CD4-positive, alpha-beta memory T cell (primary cell): ENCODE data around the gene EPHB6. TPM values are rescaled to one million over a fixed set of nuclear protein-coding genes. Genes with fewer than 3 reads are reported as not detected.
A peak's percentile ranks its signal among the peaks of the same experiment; 100 is the strongest.

ENCODE experiments used
- CTCF ChIA-PET: fragments of 350-600 bp; sonication (Branson Sonifier 250); formaldehyde crosslinking; loops from one replicate; lab custom pipeline; 2021; ENCODE audit warnings: inconsistent platforms; ENCODE audit not compliant: partially characterized antibody; lab: Charles Lee
- POLR2A ChIA-PET: fragments of 350-600 bp; sonication (Branson Sonifier 250); formaldehyde crosslinking; loops from one replicate; lab custom pipeline; 2021; ENCODE audit not compliant: partially characterized antibody; lab: Charles Lee
- DNase-seq, 5 donors: peaks; one replicate each; pipeline versions ENCODE4 v3.0.0 to v3.0.0-alpha.2; 2020 to 2022; ENCODE audit warnings: mixed read lengths in 1 of 5
- H3K27ac ChIP-seq: one replicate; pipeline ENCODE4 v1.7.0; 2013; ENCODE audit warnings: low read depth, low read length
- H3K27me3 ChIP-seq: 2 replicates; pipeline ENCODE4 v1.7.0; 2013; ENCODE audit warnings: mild to moderate bottlenecking, low read length, moderate library complexity; ENCODE audit not compliant: insufficient read depth
- H3K36me3 ChIP-seq: 2 replicates; pipeline ENCODE4 v1.7.0; 2013; ENCODE audit warnings: mild to moderate bottlenecking, low read length, moderate library complexity; ENCODE audit not compliant: insufficient read depth
- H3K4me1 ChIP-seq: 2 replicates; pipeline ENCODE4 v1.7.0; 2013; ENCODE audit warnings: mild to moderate bottlenecking, low read length, moderate library complexity; ENCODE audit not compliant: insufficient read depth
- H3K4me3 ChIP-seq, 2 donors: one replicate each; pipeline ENCODE4 v1.7.0; 2013; ENCODE audit warnings: low read length in 2 of 2, mild to moderate bottlenecking in 1 of 2
- H3K9me3 ChIP-seq, 2 donors: one replicate each; pipeline ENCODE4 v1.7.0; 2013; ENCODE audit warnings: low read length in 2 of 2, control low read depth in 1 of 2; ENCODE audit not compliant: control insufficient read depth in 1 of 2
- H3K27ac Mint-ChIP-seq, 7 donors: one replicate each; pipeline ENCODE4 v1.8.0; 2020 to 2021; ENCODE audit warnings: mixed read lengths in 7 of 7, mild to moderate bottlenecking in 6 of 7, inconsistent platforms in 3 of 7, moderate library complexity in 3 of 7
- H3K27me3 Mint-ChIP-seq, 2 donors: one replicate each; pipeline ENCODE4 v1.8.0; 2020 to 2021; ENCODE audit warnings: mixed read lengths in 2 of 2
- H3K36me3 Mint-ChIP-seq, 2 donors: one replicate each; pipeline ENCODE4 v1.8.0; 2020 to 2021; ENCODE audit warnings: mixed read lengths in 2 of 2, inconsistent platforms in 1 of 2, mild to moderate bottlenecking in 1 of 2
- H3K4me1 Mint-ChIP-seq, 4 donors: one replicate each; pipeline ENCODE4 v1.8.0; 2020 to 2021; ENCODE audit warnings: mixed read lengths in 4 of 4, mild to moderate bottlenecking in 1 of 4
- H3K4me3 Mint-ChIP-seq, 8 donors: one replicate each; pipeline ENCODE4 v1.8.0; 2020 to 2021; ENCODE audit warnings: mixed read lengths in 8 of 8, mild to moderate bottlenecking in 7 of 8, moderate library complexity in 6 of 8, inconsistent platforms in 3 of 8
- H3K9me3 Mint-ChIP-seq, 8 donors: one replicate each; pipeline ENCODE4 v1.8.0; 2020 to 2021; ENCODE audit warnings: mixed read lengths in 8 of 8, mild to moderate bottlenecking in 5 of 8, inconsistent platforms in 3 of 8, moderate library complexity in 1 of 8
- intact Hi-C: fragments of 100-400 bp; cut with micrococcal nuclease; formaldehyde crosslinking; loops from one replicate; pipeline ENCODE4 v1.15.1; 2023
- polyA plus RNA-seq, 2 donors: library from polyadenylated mRNA; unstranded; fragments of 300-500 nt; fragmentation: Illumina TruSeq; gene quantifications; one replicate each; pipeline ENCODE4 v1.2.3, GENCODE V29; 2021
- total RNA-seq, 2 experiments: library from RNA; stranded (reverse); gene quantifications; one replicate each; pipeline ENCODE4 v1.2.3, GENCODE V29; 2021

EPHB6 gene
- total and polyA plus RNA-seq, 4 experiments from 2014 or later, result 14.2 to 65.0 (median 37.9) TPM

DNA sequence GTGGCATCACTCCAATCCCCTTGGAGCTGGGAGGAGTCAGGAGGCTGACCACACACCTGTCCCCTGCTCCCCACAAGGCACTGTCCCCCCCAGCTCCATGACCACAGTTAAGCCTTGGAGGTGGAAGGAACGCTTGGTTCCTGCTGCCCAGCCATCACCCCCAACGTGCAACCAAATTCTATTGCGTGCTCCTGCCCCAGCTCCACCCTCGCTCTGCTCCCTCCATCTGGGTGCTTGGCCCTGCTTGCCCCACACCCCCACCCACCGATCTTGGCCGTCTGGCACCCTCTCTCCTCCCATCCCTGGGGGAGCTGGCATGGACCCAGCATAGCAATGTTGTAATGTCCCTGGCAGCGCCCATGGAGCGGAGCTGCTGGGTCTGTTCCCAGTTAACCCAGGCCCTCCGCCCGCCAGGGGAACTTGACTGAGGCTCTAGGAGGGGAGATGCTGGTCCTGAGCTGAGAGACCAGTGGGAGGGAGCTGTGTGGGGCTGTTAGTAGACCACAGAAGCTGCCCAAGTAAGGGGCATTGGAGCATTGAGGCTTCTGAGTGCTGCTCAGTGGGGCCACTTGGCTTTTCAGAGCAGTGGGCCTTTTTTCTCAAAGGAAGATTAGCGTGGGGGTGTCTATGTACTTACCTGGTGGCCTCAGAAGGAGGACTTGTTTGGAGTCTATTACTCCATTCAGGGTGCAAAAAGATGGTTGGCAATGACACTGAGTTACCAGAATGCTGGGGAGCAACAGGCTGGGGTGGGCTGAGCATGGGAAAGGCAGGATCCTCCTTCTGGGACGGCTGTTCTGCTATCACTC is 1.1 kb downstream of the EPHB6 start:
- Histone ChIP-seq H3K27ac (no peak overlapping the region), H3K36me3 (no peaks in the 10 kb centered on the region), H3K4me3 (peak overlapping the region in 1 of 2 donors; percentile 81), H3K9me3 (no peaks in the 10 kb centered on the region), H3K4me1 (peaks cover 24% of the 10 kb centered on the region), H3K27me3 (no peaks in the 10 kb centered on the region)
- no peak for DNase-seq
- Mint-ChIP-seq H3K27ac (peak overlapping the region in 6 of 7 donors; percentile 16 to 78 (median 50)), H3K27me3 (no peaks in the 10 kb centered on the region), H3K4me1 (peaks cover 14 to 34% (median 20%) of the 10 kb centered on the region in 4 donors), H3K9me3 (no peaks in the 10 kb centered on the region), H3K36me3 (peaks cover 0 to 5% of the 10 kb centered on the region in 2 donors), H3K4me3 (peak overlapping the region; percentile 78 to 86 (median 82))
- intact Hi-C loops, result loop anchor here (2.0 to 10.0 kb wide), 2 partner anchors 21 to 881 kb away; partner anchors contain the start of gene TAS2R38
- ChIA-PET CTCF (interaction anchor here (1.0 to 3.1 kb wide), 6 partner anchors 9 to 359 kb away, joined by 3 to 32 read pairs (median 12); no protein-coding TSS in a partner anchor), POLR2A (interaction anchor here (0.8 to 3.2 kb wide), 7 partner anchors 46 to 389 kb away, joined by 3 to 74 read pairs (median 3); no protein-coding TSS in a partner anchor)

DNA sequence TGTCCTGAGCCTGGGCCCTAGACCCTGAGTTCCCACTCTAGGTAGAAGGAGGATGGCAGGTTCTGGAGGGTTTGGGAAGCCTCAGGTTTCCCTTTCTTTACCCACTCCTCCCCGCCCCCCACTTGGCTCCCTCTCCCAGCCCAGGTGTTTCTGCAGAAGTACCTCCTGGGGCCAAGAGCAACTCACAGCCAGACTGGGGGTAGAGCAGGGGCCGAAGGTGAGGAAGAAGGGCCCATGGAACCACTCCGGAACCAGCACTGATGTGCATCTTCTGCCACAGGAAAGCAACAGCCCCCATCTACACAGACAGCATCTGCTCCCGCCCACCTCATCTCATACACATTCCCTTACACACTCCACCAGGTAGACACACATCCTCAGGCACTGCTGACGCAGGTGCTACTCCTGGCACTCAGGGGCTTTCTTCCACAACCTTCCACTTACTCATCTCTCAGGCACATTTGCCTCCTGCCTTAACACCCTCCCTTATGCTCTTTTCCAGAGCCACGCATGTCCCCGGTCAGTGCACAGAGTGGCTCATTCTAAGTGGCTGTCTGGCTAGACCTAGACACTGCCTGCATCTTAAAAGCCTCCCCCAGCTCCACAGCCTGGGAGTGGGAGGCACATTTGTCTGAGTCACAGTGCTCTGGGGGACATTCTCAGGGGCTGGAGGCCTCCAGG is 1.8 kb downstream of the EPHB6 start:
- Histone ChIP-seq H3K9me3 (no peaks in the 10 kb centered on the region), H3K4me1 (peaks cover 24% of the 10 kb centered on the region), H3K36me3 (no peaks in the 10 kb centered on the region), H3K4me3 (no peak overlapping the region), H3K27me3 (no peaks in the 10 kb centered on the region), H3K27ac (no peak overlapping the region)
- Mint-ChIP-seq H3K27me3 (no peaks in the 10 kb centered on the region), H3K4me3 (peak overlapping the region; percentile 64 to 86 (median 82)), H3K36me3 (peaks cover 0 to 5% of the 10 kb centered on the region in 2 donors), H3K27ac (peak overlapping the region in 5 of 7 donors; percentile 8 to 62 (median 26)), H3K4me1 (peaks cover 14 to 34% (median 20%) of the 10 kb centered on the region in 4 donors), H3K9me3 (no peaks in the 10 kb centered on the region)
- ChIA-PET CTCF (interaction anchor here (1.6 to 3.1 kb wide), 5 partner anchors 9 to 146 kb away, joined by 4 to 32 read pairs (median 14); no protein-coding TSS in a partner anchor), POLR2A (interaction anchor here (1.0 to 3.2 kb wide), 5 partner anchors 44 to 298 kb away, joined by 3 to 74 read pairs (median 4); no protein-coding TSS in a partner anchor)
- intact Hi-C loops, result loop anchor here (10.0 kb wide), 1 partner anchor 882 kb away; the partner anchor contains the start of gene TAS2R38
- DNase-seq, result no peak

DNA sequence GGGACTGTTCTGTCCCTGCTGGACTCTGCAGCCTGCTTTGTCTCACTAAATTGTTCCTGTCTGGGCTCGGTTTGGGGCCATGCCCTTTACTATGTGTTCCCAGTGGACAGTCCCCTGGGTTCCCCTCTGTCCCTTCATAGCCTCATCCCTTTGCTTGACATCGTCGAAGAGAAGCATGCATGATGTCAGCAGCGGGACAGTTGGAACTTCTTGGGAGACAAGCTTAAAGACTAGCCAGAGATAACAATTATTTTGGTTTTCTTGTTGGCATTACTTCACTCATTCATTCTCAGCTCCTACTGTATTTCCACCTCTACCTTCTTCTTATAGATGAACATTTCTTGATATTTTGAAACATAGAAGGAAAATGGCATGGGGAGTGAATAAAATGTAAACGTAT is 2.7 kb downstream of the EPHB6 start:
- DNase-seq, result no peak
- H3K27me3 ChIP-seq, result no peaks in the 10 kb centered on the region
- no peaks in the 10 kb centered on the region for H3K36me3 ChIP-seq
- peak overlapping the region in 2 of 8 donors; percentile 6 to 84 for H3K4me3 Mint-ChIP-seq
- no peak overlapping the region for H3K27ac Mint-ChIP-seq
- POLR2A ChIA-PET, result interaction anchor here (1.1 kb wide), 1 partner anchor 45 kb away, joined by 3 read pairs; no protein-coding TSS in a partner anchor
- no peak overlapping the region for H3K4me3 ChIP-seq
- peaks cover 14 to 34% (median 20%) of the 10 kb centered on the region in 4 donors for H3K4me1 Mint-ChIP-seq
- no peaks in the 10 kb centered on the region for H3K9me3 ChIP-seq
- H3K27ac ChIP-seq, result no peak overlapping the region
- H3K9me3 Mint-ChIP-seq, result no peaks in the 10 kb centered on the region
- peaks cover 3 to 12% of the 10 kb centered on the region in 2 donors for H3K36me3 Mint-ChIP-seq
- intact Hi-C loops, result loop anchor here (10.0 kb wide), 1 partner anchor 883 kb away; the partner anchor contains the start of gene TAS2R38
- CTCF ChIA-PET, result interaction anchor here (0.7 to 1.7 kb wide), 6 partner anchors 9 to 554 kb away, joined by 3 to 7 read pairs (median 3); no protein-coding TSS in a partner anchor
- peaks cover 24% of the 10 kb centered on the region for H3K4me1 ChIP-seq
- no peaks in the 10 kb centered on the region for H3K27me3 Mint-ChIP-seq

GRCh38 chr7:142859411-142859810 is 4.5 kb downstream of the EPHB6 start:
- no peak for DNase-seq
- Mint-ChIP-seq H3K27ac (peak overlapping the region in 1 of 7 donors; percentile 45), H3K36me3 (peaks cover 10 to 12% of the 10 kb centered on the region in 2 donors), H3K4me3 (no peak overlapping the region), H3K27me3 (no peaks in the 10 kb centered on the region), H3K9me3 (no peaks in the 10 kb centered on the region), H3K4me1 (peaks cover 12 to 23% (median 16%) of the 10 kb centered on the region in 4 donors)
- Histone ChIP-seq H3K4me3 (no peak overlapping the region), H3K36me3 (no peaks in the 10 kb centered on the region), H3K27me3 (no peaks in the 10 kb centered on the region), H3K4me1 (peaks cover 18% of the 10 kb centered on the region), H3K27ac (no peak overlapping the region), H3K9me3 (no peaks in the 10 kb centered on the region)
- POLR2A ChIA-PET, result interaction anchor here (1.5 to 2.0 kb wide), 2 partner anchors 51 to 144 kb away, joined by 3 to 6 read pairs; no protein-coding TSS in a partner anchor
- CTCF ChIA-PET, result interaction anchor here (1.2 kb wide), 1 partner anchor 144 kb away, joined by 3 read pairs; no protein-coding TSS in a partner anchor
- intact Hi-C loops, result loop anchor here (10.0 kb wide), 1 partner anchor 885 kb away; the partner anchor contains the start of gene TAS2R38

DNA sequence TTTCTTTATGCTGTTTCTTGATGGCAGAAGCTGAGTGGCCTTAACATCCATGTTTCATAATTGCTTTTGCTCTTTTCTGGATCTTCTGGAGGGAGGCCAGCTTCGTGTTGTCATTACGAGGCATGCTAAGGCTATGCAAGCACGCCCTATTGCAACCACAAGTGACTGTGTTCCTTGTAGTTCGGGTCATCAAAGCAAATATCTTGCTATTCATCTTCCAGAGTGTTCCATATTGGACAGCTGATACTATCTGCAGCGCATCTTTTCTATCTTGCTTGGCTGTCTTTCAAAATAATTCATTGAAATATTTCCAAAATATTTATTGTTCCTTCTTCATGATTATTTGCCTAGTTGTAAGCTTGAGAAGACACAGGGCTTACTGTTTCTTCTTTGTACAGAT is 5.0 kb downstream of the EPHB6 start:
- ChIA-PET POLR2A (interaction anchor here (1.5 to 2.0 kb wide), 2 partner anchors 52 to 143 kb away, joined by 3 to 6 read pairs; no protein-coding TSS in a partner anchor), CTCF (interaction anchor here (1.2 to 1.6 kb wide), 3 partner anchors 13 to 143 kb away, joined by 3 to 10 read pairs (median 6); no protein-coding TSS in a partner anchor)
- Histone ChIP-seq H3K27ac (no peak overlapping the region), H3K36me3 (no peaks in the 10 kb centered on the region), H3K4me1 (peaks cover 18% of the 10 kb centered on the region), H3K9me3 (no peaks in the 10 kb centered on the region), H3K27me3 (no peaks in the 10 kb centered on the region), H3K4me3 (no peak overlapping the region)
- no peak for DNase-seq
- Mint-ChIP-seq H3K9me3 (no peaks in the 10 kb centered on the region), H3K36me3 (peaks cover 10 to 11% of the 10 kb centered on the region in 2 donors), H3K27me3 (no peaks in the 10 kb centered on the region), H3K27ac (peak overlapping the region in 2 of 7 donors; percentile 38 to 45), H3K4me3 (no peak overlapping the region), H3K4me1 (peaks cover 12 to 22% (median 16%) of the 10 kb centered on the region in 4 donors)
- intact Hi-C loops, result loop anchor here (10.0 kb wide), 1 partner anchor 885 kb away; the partner anchor contains the start of gene TAS2R38

- H3K9me3 Mint-ChIP-seq, result no peaks in the 10 kb centered on the region
- H3K27ac Mint-ChIP-seq, result no peak overlapping the region
- Histone ChIP-seq H3K9me3 (no peaks in the 10 kb centered on the region), H3K27ac (no peak overlapping the region), H3K36me3 (no peaks in the 10 kb centered on the region), H3K27me3 (no peaks in the 10 kb centered on the region), H3K4me3 (no peak overlapping the region), H3K4me1 (peaks cover 10% of the 10 kb centered on the region)
- peaks cover 8 to 16% (median 10%) of the 10 kb centered on the region in 4 donors for H3K4me1 Mint-ChIP-seq
- intact Hi-C loops, result no loop called here
- no peak for DNase-seq
- POLR2A ChIA-PET, result interaction anchor here (1.0 to 2.0 kb wide), 2 partner anchors 9 to 53 kb away, joined by 4 to 6 read pairs; no protein-coding TSS in a partner anchor
- CTCF ChIA-PET, result interaction anchor here (1.3 to 1.6 kb wide), 4 partner anchors 9 to 49 kb away, joined by 4 to 10 read pairs (median 6); no protein-coding TSS in a partner anchor
- no peaks in the 10 kb centered on the region for H3K27me3 Mint-ChIP-seq
- no peak overlapping the region for H3K4me3 Mint-ChIP-seq
- H3K36me3 Mint-ChIP-seq, result peaks cover 10 to 11% of the 10 kb centered on the region in 2 donors
Measured at GRCh38 chr7:142860968-142861367, 6.1 kb downstream of the EPHB6 start.
